GM18519 (cell line): ENCODE data around the gene GPX2.

ENCODE experiments used
- ATAC-seq: cut with Tn5 transposase; IDR thresholded peaks from one replicate; pipeline ENCODE4 v1.9.1; 2021; ENCODE audit warnings: mild to moderate bottlenecking, moderate library complexity; ENCODE audit not compliant: unreplicated experiment, low FRiP score

GPX2 gene

DNA sequence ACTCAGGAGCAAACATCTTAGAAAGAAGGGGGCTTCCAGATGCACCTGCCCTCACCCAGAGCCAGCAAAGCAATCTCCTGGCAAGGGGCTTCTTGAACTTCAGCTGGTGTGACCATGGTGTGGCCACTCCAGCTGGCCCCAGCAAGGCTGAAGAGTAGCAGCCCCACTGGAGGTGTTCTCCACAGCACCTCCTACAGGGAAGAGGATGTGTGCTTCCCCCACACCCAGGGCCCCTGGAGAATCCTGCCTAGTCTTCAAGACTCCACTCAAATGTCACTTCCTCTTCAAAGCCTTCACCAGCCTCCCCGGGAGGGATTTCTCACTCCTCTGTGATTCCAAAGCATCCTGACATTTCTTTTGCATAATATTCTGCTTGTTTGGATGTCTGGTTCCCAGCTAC lies 21.1 kb upstream of the GPX2 start:
- ATAC-seq = no peak

DNA sequence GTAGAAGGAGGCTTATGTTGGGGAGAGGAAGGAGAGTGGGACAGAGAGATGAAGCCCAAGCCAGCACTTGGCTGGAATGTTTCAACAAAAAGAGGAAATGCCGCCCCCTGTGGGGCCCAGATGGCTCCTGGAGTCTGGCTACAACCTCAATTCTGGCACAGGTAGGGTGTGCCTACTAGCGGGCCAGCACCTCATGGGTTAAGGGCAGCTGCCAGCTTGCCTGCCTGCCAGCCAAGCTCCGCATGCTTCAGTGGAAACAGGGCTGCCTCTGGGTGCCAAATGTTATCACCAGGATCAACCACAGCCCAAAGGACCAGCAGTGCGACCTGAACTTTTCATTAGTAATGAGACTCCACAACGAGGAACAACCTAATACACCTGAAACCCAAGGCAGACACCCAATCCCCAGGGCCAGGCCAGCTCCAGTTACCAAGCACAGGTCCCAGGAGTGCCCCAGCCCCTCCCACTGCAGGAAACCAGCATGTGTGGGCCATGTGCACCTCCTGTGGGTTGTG lies 18.3 kb upstream of the GPX2 start:
- ATAC-seq = no peak

DNA sequence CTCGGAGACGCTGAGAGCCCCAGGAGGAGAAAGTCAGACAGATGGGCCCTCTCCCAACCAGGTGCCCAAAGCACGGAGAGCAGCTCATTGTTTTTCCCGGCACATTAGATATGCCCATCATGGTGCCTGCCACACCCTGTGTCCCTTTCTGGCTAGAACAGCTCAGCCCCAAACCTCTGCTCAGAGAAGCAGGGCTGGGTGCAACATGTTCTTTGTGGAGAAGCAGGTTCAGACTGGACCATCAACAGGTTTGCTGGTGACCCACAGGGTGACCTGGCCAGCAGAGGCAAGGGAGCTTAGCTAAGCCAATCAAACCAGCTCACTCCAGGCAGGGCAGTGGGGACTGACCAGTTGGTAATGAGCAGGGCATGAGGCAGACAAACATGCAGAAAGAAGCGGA lies 16.2 kb upstream of the GPX2 start:
- no peak for ATAC-seq

DNA sequence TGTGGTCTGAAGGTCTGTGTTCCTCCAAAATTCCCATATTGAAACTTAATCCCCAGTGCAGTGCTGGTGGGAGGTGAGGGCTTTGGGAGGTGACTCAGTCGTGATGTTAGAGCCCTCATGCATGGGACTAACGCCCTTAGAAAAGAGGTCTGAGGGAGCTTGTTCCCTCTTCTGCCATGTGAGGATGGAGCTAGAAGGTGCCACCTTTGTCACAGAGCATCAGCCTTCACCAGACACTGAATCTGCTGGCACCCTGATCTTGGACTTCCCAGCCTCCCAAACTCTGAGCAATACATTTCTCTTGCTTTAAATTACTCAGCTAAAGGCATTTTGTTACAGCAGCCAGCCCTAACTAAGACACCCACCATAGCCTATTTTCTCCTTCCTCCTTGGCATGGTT lies 15.7 kb upstream of the GPX2 start:
- ATAC-seq = no peak

DNA sequence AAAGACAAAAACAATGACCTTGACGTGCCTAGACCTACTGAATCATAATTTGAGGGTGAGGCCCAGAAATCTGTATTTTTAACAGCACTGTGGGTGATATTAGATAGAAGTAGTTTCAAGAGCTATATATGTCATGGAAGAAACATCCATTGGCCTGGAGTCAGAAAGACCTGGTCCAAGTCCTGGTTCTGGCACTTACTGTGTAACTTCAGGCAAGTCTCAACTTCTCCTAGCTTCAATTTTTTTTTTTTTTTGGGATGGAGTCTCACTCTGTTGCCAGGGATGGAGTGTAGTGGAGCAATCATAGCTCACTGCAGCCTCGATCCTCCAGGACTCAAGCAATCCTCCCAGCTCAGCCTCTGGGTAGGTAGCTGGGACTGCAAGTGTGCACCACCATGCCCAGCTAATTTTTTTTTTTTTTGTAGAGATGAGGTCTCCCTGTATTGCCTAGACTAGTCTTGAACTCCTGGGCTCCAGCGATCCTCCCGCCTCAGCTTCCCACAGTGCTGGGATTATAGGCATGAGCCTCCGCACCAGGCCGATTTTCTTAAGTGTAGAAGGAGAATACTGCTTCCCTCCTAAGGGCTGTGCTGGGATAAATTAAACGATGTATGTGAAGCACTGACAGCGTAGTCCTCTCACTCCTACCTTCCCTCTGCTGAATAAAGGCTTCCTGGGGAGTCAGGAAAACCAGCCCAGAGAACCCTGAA lies 14.3 kb upstream of the GPX2 start:
- ATAC-seq = no peak

DNA sequence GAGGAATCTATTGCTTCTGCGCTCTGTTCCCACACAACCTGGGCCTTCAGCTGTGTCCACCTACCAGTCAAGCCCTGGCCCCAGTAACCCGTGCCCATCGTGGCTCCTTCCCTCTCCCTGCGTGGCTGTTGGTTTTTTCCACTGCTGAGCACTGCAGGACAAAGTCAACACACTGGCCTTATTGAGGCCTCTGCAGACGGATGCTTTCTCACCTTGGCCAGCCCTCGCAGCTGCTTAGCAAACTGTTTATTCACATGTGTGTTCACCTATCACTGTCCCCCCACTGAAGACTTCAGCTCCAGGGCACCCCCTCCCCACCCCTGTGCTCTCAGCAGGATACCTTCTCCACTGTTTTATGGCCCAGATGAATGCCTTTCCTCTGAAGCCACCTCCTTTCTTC lies 12.8 kb upstream of the GPX2 start:
- ATAC-seq = no peak

DNA sequence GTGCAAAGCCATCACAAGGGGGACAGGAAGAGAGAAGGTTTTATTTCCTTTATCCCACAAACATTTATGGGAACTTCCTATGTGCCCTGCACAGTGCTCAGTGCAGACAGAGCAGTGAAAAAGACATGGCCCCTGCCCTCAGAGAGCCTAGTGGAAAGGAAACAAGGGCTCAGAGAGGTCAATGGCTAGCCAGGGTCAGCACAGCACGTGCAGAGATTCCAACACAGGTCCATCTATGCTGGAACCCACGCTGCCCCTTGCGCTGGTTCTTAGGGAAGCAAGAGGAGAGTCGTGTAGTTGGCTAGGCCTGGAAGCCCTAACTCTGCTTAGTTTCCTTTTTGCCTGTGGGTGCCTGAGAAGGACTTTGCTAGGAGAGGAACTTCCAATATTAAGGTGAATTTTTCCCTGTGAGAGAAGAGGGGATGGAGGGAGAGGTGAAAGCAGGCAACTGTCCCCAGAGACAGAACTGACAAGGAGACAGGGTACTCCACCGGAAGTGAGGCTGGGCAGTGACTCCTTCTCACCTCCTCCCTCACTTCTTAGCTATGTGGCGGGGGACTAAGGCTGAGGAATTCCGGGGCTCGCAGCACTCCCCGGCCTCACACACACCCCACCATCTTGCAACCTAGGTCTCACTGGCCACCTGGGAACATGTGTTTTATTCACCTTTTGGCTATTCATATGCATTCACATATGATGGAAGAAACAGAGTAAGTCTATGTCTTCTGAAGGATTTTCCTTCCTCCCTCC lies 12.1 kb upstream of the GPX2 start:
- no peak for ATAC-seq

DNA sequence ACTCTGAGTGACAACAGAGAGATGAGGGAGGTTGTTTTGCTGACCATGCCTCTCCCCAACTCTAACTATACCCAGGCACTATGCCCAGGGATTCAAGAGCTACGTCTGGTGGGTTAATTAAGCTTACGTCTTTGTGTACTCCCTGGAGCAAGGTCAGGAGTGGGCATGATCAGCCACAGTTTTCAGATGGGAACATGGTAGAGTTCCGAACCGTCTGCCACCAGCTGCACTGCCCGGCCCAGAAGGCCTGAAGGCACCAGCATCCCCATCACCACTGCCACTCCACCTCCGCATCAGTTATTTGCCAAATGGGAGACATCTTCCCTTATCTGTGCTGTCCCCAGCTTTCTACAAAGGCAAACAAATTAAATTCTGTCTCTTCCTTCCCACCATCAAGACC lies 11.1 kb upstream of the GPX2 start:
- no peak for ATAC-seq

DNA sequence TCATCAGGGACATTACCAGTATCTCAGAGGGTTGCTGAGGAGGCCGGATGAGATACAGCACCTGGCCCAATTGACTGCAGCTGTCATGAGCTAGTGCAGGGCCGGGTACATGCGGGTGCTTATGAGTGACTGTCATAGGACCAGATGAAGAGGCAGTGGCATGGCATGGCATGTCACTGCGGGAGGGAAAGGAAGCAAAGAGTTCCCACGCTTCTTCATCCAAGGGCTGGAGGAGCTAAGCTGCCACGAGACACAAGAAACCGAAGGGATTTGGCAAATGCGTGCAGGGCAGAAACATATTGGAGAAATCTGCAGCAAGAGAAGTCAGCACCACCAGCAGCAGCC lies 10.7 kb upstream of the GPX2 start:
- no peak for ATAC-seq

DNA sequence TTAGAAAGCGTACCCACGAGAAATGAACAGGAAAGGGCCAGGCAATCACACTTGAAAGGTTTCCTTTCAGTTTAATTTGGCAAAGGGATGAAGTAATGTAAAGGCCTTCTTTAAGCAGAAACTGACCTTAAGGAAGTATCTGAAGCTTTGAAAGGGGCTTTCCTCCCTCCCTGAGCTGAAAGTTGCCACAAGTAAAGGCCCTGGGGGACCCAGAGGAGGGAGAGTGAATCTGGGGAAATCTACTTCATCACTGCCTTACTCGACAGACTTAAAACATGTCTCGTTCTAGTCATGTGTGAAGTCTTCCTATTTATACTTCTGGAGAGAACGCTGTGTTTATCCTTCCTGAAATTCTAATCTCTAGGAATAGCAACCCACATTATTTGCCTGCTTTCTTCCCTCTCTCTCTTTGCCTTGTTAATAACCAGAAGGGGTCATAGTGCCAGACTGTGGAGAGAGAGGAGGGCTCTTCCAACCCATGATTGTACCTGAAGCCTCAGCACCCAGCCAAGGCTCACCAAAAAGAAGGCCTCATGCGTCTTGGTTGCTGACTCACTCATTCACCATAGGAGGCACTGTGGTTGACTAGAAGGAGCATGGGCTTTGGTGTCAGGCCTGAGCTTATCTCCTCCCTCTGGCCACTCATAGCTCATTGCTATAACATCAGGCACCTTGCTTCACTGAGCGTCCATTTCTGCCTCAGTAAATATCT lies 10.2 kb upstream of the GPX2 start:
- no peak for ATAC-seq

DNA sequence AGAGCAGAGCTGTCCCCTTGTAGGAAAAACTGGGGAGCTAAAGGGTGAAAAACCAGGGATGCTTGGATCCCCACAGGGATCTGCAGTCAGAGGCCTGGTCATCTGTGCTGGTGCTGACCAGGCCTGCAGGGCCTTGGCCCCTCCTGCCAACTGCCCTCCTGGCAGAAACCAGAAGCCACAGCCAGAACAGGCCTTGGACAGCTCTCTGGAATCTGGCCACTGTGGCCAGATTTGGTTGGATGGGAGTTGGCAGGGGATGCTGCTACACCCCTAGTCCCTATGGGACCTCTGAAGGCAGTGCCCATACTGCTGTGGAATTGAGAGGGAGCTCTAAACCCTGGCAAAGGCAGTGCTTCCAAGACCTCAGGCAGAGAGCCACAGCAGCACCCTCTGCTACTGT lies 9.2 kb upstream of the GPX2 start:
- ATAC-seq = no peak

DNA sequence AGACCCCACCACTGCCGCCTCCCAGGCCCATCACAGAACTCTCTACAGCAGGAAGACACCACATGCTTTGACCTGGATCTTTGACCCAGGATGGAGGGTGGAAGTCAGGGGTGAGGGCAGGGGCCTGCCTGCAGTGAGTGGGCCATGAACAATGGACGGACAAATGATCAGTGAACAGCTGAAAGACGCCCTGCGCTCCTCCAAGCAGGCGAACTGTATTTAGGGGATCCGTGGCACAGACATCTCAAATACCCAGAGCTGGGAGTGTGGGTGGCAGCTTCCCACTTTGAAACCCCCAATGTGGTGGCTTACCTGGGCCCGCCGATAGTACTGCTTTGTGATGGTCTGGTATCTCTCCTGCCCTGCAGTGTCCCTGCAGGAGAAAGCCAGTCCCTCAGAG lies 8.7 kb upstream of the GPX2 start:
- ATAC-seq = no peak

DNA sequence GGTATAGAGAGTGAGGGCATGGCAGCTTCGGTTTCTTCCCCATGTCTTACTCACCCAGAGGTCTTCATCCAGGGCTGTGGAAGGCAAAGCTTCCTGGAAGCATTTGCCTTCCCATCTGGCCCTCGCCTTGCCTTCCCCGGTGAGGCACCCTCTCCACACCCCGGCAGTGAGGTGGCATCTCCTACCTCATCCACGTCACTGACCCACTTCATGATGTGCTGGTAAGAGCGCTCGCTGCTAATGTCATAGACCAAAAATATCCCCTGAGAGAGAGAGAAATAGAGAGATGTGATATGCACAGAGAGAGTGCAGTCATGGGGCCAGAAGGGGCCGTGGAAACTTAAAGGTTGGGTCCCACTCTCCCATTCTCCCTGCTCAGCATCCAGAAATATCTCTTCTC lies 8.3 kb upstream of the GPX2 start:
- no peak for ATAC-seq

DNA sequence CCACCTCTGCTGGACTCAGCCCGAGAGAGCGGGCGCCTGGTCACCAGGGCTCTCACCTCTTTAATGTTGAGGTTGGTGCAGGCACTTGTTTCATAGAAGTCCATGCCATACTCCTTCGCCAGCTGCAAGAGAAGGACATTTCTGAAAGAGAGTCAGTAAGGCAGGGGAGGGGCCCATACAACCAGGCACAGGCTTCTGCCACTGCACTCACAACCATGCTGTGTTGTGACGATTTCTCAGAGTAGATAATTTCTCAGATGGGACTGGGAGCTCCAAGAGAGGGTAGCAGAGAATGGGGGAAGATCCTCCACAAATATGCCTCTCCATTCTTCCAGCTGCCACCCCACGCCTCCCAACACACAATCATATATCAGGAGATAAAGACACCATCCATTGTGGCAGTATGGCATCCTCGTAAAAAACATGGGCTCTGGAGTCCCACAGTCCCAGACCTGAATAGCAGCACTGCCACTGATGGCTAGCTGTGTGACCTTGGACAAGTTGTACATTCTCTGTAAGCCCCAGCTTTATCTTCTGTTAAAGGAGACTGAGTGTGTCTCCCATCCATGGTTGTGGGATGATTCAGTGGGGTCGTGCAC lies 6.2 kb upstream of the GPX2 start:
- no peak for ATAC-seq

DNA sequence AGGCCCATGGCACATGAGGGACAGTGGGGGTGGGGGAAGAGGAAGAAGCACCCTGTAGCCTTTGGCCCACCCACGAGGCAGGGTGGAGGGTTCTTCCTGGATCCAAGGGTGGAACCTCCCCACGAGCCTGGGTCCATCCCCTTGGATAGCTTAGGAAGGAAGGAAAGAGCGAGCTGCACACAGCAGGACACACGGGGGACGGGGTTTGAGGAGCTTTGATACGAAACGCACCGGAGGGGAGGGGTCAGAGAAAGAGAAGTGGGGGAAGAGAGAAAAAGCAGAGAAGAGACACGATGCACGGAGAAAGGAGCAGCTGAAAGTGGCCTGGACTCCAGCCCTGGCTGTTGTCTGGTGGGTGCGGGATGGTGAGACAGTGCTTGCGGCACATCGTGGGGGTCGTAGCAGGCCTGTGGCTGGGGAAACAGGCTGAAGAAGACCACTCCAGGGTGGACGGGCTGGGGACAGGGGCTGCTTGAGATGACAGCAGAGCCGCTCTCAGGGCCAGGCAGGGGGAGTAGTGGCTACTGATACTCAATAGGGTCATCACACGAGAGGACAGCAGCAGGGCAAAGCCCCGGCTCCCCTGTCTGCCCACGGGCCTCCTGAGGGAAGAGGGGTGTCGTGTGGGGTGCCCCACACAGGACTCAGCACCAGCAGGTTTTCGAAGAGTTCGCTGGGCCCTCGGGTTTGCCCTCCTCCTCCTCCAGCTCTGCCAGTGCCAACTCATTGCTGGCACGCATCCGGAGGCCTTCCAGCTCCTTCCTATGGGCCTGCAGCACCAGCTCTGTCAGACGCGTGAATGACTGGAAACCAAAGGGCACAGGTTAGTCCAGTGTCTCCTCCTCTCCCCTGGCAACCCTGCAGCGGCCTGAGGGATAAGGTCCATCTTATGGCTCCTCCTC lies 5.4 kb upstream of the GPX2 start:
- ATAC-seq = no peak

DNA sequence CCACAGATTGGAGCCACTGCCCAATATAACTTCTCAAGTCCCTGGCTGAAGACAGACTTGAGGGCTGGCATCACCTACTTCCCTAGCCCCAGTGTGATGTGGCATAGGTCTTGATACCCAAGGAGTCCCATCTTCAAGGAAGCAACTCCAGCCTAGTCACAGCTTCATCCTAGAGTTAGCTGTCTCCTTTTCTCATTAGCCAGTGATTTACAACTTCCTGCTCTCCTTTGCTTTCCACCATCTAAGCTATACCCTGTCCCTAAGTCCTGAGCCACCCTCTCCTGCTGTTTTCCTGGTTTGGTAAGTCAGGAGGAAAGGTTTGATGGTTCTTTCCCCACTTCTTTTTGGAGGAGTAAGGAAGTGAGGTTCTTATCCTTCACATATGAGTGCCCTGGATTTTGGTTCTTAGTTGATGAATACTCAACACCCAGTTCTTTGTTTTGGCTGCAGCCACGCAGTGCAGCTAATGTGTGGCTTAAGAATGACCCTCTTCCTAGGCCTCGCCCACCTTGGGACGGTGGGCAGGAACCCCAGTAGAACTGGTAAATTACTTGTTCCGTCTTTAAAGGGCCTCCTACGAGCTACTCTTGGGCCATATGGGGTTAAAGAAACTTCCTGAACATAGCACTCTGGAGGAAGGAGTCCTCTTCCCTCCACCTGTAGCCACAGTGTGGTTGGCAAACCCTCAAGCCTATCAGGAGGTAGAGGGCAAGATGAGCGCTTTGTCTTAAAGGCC lies 3.9 kb upstream of the GPX2 start:
- ATAC-seq = no peak

DNA sequence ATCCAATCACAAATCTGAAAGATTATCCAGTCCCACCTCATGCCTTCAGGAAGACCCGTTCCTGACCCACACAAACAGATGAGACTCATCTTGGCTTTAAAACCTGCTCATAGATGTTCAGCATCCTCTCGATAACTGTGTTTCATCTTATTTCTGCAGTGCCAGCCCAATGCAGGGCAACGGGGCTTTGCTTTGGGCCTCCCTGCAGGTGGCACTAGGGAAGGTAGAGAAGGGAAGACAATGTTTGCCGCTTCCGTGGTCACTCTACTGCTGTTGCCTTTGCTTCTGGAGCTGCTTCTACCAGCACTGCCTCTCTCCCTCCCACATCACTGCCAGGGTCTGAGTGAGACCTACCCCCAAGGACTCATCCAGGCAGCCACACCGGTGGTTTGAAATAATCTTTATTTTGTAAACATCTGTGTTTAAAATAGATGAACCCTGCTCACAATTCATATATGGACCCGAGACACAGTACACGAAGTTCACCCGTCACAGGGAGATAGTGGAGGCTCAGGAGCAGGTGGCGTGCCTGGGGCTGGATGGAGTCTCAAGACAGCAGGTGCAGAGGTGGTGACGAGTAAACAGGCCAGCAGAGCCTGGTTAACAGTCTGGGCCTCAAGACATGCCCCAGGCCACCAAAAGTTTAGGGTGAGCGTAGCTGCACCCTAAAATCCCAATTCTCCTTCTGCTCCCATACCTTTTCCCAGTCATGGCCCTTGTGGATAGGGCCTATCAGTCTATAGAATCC lies 3.1 kb upstream of the GPX2 start:
- no peak for ATAC-seq

DNA sequence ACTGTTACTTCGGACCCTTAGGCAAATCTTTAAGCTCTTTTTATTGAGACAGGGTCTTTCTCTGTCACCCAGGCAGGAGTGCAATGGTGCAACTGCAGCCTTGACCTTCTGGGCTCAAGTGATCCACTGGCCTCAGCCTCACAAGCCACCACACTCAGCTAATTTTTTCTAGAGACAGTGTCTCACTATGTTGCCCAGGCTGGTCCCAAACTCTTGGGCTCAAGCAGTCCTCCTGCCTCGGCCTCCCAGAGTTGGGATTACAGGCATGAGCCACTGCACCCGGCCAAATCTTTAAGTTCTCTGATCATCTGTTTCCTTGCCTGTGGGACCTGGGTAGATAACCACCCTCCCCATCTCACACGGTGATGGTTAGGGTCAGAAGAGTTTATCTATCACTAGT lies 2.3 kb upstream of the GPX2 start:
- ATAC-seq = no peak

DNA sequence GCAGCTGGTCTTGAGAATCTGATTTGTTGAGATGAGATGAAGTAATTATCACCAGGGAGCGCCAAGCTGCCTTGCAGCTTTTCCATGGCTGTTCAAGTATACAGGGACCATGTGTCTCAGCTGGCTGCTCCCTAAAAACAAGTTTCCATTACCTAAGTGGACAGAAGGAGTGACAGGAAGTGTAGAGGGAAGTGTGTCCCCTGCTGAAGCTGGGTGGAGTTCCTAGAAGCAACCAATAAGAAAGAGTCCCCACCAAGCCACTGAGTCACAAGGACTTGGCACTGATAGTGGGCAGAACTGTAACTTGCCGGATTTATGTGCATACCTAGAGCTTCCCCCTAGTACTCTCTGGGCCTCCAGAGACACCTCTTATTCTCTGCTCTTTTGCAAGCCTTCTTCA lies 1.5 kb upstream of the GPX2 start:
- no peak for ATAC-seq
